Nephron (organoid): ENCODE measurements around the gene NACA.
A peak's percentile ranks its signal among the peaks of the same experiment; 100 is the strongest.

Source experiments
- H3K27ac Mint-ChIP-seq, 3 experiments: 2 replicates each; pipeline ENCODE4 v1.8.0; 2020; ENCODE audit warnings: mixed read lengths in 3 of 3, mild to moderate bottlenecking in 2 of 3, moderate library complexity in 1 of 3
- H3K27me3 Mint-ChIP-seq: 2 replicates; pipeline ENCODE4 v1.8.0; 2021; ENCODE audit warnings: low read depth, mild to moderate bottlenecking, moderate library complexity, mixed read lengths
- H3K36me3 Mint-ChIP-seq: 2 replicates; pipeline ENCODE4 v1.8.0; 2020; ENCODE audit warnings: low read depth, mixed read lengths
- H3K4me1 Mint-ChIP-seq: 2 replicates; pipeline ENCODE4 v1.8.0; 2020; ENCODE audit warnings: mixed read lengths
- H3K4me3 Mint-ChIP-seq, 3 experiments: 2 replicates each; pipeline ENCODE4 v1.8.0; 2020; ENCODE audit warnings: mild to moderate bottlenecking in 3 of 3, mixed read lengths in 3 of 3, moderate library complexity in 2 of 3
- H3K9me3 Mint-ChIP-seq: 2 replicates; pipeline ENCODE4 v1.8.0; 2020; ENCODE audit warnings: mixed read lengths
- CTCF ChIP-seq, 3 experiments: fragments of 200-600 bp; sonication (generic); IDR thresholded peaks; one replicate each; pipeline ENCODE4 v1.5.0; 2021; ENCODE audit warnings: antibody characterized with exemption in 3 of 3; ENCODE audit not compliant: unreplicated experiment in 3 of 3

The NACA gene

GRCh38 chr12:56716933-56717880, 7.9 kb downstream of the NACA start:
- Mint-ChIP-seq H3K4me3 (peak overlapping the region in 1 of 3 experiments; percentile 29), H3K27me3 (no peaks in the 10 kb centered on the region), H3K36me3 (peaks cover 79% of the 10 kb centered on the region), H3K9me3 (no peaks in the 10 kb centered on the region), H3K27ac (peak overlapping the region; percentile 74 to 87 (median 77)), H3K4me1 (peaks cover 68% of the 10 kb centered on the region)
- TF ChIP-seq CTCF (IDR thresholded peaks at IDR 0.05; ENCODE audit: unreplicated experiment in 3 of 3): no peak

- Mint-ChIP-seq H3K4me3 (peak overlapping the region in 2 of 3 experiments; percentile 31 to 33), H3K36me3 (peaks cover 77% of the 10 kb centered on the region), H3K4me1 (peaks cover 61% of the 10 kb centered on the region), H3K27ac (peak overlapping the region; percentile 74 to 87 (median 77)), H3K27me3 (no peaks in the 10 kb centered on the region), H3K9me3 (no peaks in the 10 kb centered on the region)
- no peak for TF ChIP-seq CTCF (IDR thresholded peaks at IDR 0.05; ENCODE audit: unreplicated experiment in 3 of 3)
Observed at GRCh38 chr12:56716458-56716857, 8.6 kb downstream of the NACA start.

- TF ChIP-seq CTCF (IDR thresholded peaks at IDR 0.05; ENCODE audit: unreplicated experiment in 3 of 3): no peak
- H3K27me3 Mint-ChIP-seq: no peaks in the 10 kb centered on the region
- H3K4me3 Mint-ChIP-seq: peak overlapping the region in 1 of 3 experiments; percentile 31
- H3K36me3 Mint-ChIP-seq: peaks cover 77% of the 10 kb centered on the region
- peaks cover 54% of the 10 kb centered on the region for H3K4me1 Mint-ChIP-seq
- H3K9me3 Mint-ChIP-seq: no peaks in the 10 kb centered on the region
- peak overlapping the region; percentile 74 to 87 (median 77) for H3K27ac Mint-ChIP-seq
Observed at GRCh38 chr12:56715798-56716197, 9.3 kb downstream of the NACA start.

GRCh38 chr12:56714431-56714929, 10.6 kb downstream of the NACA start:
- TF ChIP-seq CTCF (IDR thresholded peaks at IDR 0.05; ENCODE audit: unreplicated experiment in 3 of 3): no peak
- Mint-ChIP-seq H3K4me1 (peaks cover 41% of the 10 kb centered on the region), H3K36me3 (peaks cover 65% of the 10 kb centered on the region), H3K9me3 (no peaks in the 10 kb centered on the region), H3K4me3 (no peak overlapping the region), H3K27me3 (no peaks in the 10 kb centered on the region), H3K27ac (peak overlapping the region in 2 of 3 experiments; percentile 51 to 87)

GRCh38 chr12:56713345-56713744, 11.8 kb downstream of the NACA start:
- H3K9me3 Mint-ChIP-seq: no peaks in the 10 kb centered on the region
- no peaks in the 10 kb centered on the region for H3K27me3 Mint-ChIP-seq
- peaks cover 55% of the 10 kb centered on the region for H3K36me3 Mint-ChIP-seq
- TF ChIP-seq CTCF (IDR thresholded peaks at IDR 0.05; ENCODE audit: unreplicated experiment in 3 of 3): no peak
- peaks cover 31% of the 10 kb centered on the region for H3K4me1 Mint-ChIP-seq
- no peak overlapping the region for H3K4me3 Mint-ChIP-seq
- H3K27ac Mint-ChIP-seq: no peak overlapping the region
